ENCODE measurements around the gene PCED1A. TPM values are rescaled to one million over a fixed set of nuclear protein-coding genes. Genes with fewer than 3 reads are reported as not detected.

PCED1A gene
- total RNA-seq, 3 donors from 2014 or later: 23.4 to 38.0 (median 36.6) TPM

- H3K4me1 ChIP-seq: no peaks in the 10 kb centered on the region
- peaks cover 0 to 3% of the 10 kb centered on the region in 2 donors for H3K27me3 ChIP-seq
- no peak overlapping the region for H3K4me3 ChIP-seq
These were observed 46.2 kb downstream of the PCED1A start for GRCh38 chr20:2794202-2794748.

GRCh38 chr20:2793471-2793870 is 47.0 kb downstream of the PCED1A start:
- Histone ChIP-seq H3K4me1 (no peaks in the 10 kb centered on the region), H3K27ac (no peak overlapping the region), H3K27me3 (no peaks in the 10 kb centered on the region), H3K9me3 (no peaks in the 10 kb centered on the region), H3K4me3 (no peak overlapping the region), H3K36me3 (no peaks in the 10 kb centered on the region)
- TF ChIP-seq CTCF (IDR thresholded peaks at IDR 0.05): no peak
- TF ChIP-seq POLR2AphosphoS5 (IDR thresholded peaks at IDR 0.05): no peak
- no peak for TF ChIP-seq POLR2A (IDR thresholded peaks at IDR 0.05)
- intact Hi-C loops (cut with DNase I; ENCODE audit: low total_unique reads): no loop called here
- no peak for DNase-seq (ENCODE audit: low spot score in 2 of 2)

More at GRCh38 chr20:2794202-2794748, 46.2 kb downstream of the PCED1A start:
- Histone ChIP-seq H3K9me3 (no peaks in the 10 kb centered on the region), H3K36me3 (no peaks in the 10 kb centered on the region), H3K27ac (no peak overlapping the region)
- DNase-seq (ENCODE audit: low spot score in 2 of 2): no peak
- intact Hi-C loops (cut with DNase I; ENCODE audit: low total_unique reads): no loop called here
- no peak for TF ChIP-seq CTCF (IDR thresholded peaks at IDR 0.05)
- no peak for TF ChIP-seq POLR2A (IDR thresholded peaks at IDR 0.05)
- TF ChIP-seq POLR2AphosphoS5 (IDR thresholded peaks at IDR 0.05): no peak

Other genes starting within 250 kb of the PCED1A start
- gene NOP56, start 188.0 kb downstream of the PCED1A start, total RNA-seq: 100 to 1,000 TPM in 1 of 3 donors, 10 to 100 TPM in 2; 77.1 to 137 (median 94.8) TPM
- 100 to 1,000 TPM; 114 to 119 (median 115) TPM for gene IDH3B, start 176.4 kb downstream of the PCED1A start, total RNA-seq
- gene EBF4, start 147.9 kb downstream of the PCED1A start, total RNA-seq: 10 to 100 TPM in 2 of 3 donors, 1 to 10 TPM in 1; 1.6 to 22.0 (median 22.0) TPM
- gene CPXM1, start 40.0 kb downstream of the PCED1A start, total RNA-seq: 10 to 100 TPM; 23.1 to 45.4 (median 28.5) TPM
- not detected for gene C20orf141, start 25.7 kb downstream of the PCED1A start, total RNA-seq
- under 1 TPM in 1 of 3 donors, not detected in 2; under 0.01 TPM for gene TMEM239, start 24.3 kb downstream of the PCED1A start, total RNA-seq
- gene VPS16, start 90 bp upstream of the PCED1A start, total RNA-seq: 10 to 100 TPM; 25.3 to 34.7 (median 33.8) TPM
- 100 to 1,000 TPM in 1 of 3 donors, 10 to 100 TPM in 2; 89.1 to 102 (median 96.0) TPM for gene PTPRA, start 32.8 kb upstream of the PCED1A start, total RNA-seq
- not detected for gene GNRH2, start 203.0 kb upstream of the PCED1A start, total RNA-seq
- gene MRPS26, start 205.4 kb upstream of the PCED1A start, total RNA-seq: 10 to 100 TPM; 34.4 to 50.8 (median 44.9) TPM
- 1 to 10 TPM in 1 of 3 donors, not detected in 2; 4.5 TPM for gene OXT, start 231.0 kb upstream of the PCED1A start, total RNA-seq
- not detected for gene AVP, start 244.1 kb upstream of the PCED1A start, total RNA-seq

Measured in breast epithelium (tissue), 4 donors.